KOPT-K1 (cell line): ENCODE measurements around the gene RPL3.

Source experiments
- H3K27ac ChIP-seq: fragments of 200-600 bp; sonication (generic); 2 replicates; pipeline ENCODE4 v1.5.1; 2016; ENCODE audit warnings: antibody characterized with exemption, mild to moderate bottlenecking, low read depth, low read length; ENCODE audit not compliant: poor library complexity, severe bottlenecking
- H3K36me3 ChIP-seq: fragments of 200-600 bp; sonication (generic); 2 replicates; pipeline ENCODE4 v1.5.1; 2017; ENCODE audit warnings: antibody characterized with exemption, mild to moderate bottlenecking, low read length, moderate library complexity; ENCODE audit not compliant: insufficient read depth
- H3K9me3 ChIP-seq: fragments of 200-600 bp; sonication (generic); 2 replicates; pipeline ENCODE4 v1.5.1; 2017; ENCODE audit warnings: antibody characterized with exemption, low read length, mild to moderate bottlenecking; ENCODE audit not compliant: insufficient read depth, poor library complexity, severe bottlenecking

RPL3 gene

GRCh38 chr22:39289975-39290720, 29.3 kb downstream of the RPL3 start:
- H3K36me3 ChIP-seq, result no peaks in the 10 kb centered on the region
- H3K9me3 ChIP-seq, result no peaks in the 10 kb centered on the region
- H3K27ac ChIP-seq, result no peak overlapping the region

- Histone ChIP-seq H3K9me3 (no peaks in the 10 kb centered on the region), H3K36me3 (no peaks in the 10 kb centered on the region), H3K27ac (no peak overlapping the region)
Observed at GRCh38 chr22:39289533-39289932, 29.9 kb downstream of the RPL3 start.

- no peak overlapping the region for H3K27ac ChIP-seq
- no peaks in the 10 kb centered on the region for H3K36me3 ChIP-seq
- no peaks in the 10 kb centered on the region for H3K9me3 ChIP-seq
Observed at GRCh38 chr22:39288135-39288898, 31.1 kb downstream of the RPL3 start.

- Histone ChIP-seq H3K36me3 (no peaks in the 10 kb centered on the region), H3K9me3 (no peaks in the 10 kb centered on the region), H3K27ac (no peak overlapping the region)
Observed at GRCh38 chr22:39287076-39287725, 32.2 kb downstream of the RPL3 start.

- Histone ChIP-seq H3K36me3 (no peaks in the 10 kb centered on the region), H3K27ac (no peak overlapping the region), H3K9me3 (no peaks in the 10 kb centered on the region)
Observed at GRCh38 chr22:39284983-39285382, 34.4 kb downstream of the RPL3 start.

GRCh38 chr22:39284142-39284980, 35.1 kb downstream of the RPL3 start:
- Histone ChIP-seq H3K36me3 (no peaks in the 10 kb centered on the region), H3K27ac (no peak overlapping the region), H3K9me3 (no peaks in the 10 kb centered on the region)

GRCh38 chr22:39283322-39284141, 35.9 kb downstream of the RPL3 start:
- H3K27ac ChIP-seq, result no peak overlapping the region
- H3K9me3 ChIP-seq, result no peaks in the 10 kb centered on the region
- no peaks in the 10 kb centered on the region for H3K36me3 ChIP-seq

GRCh38 chr22:39282645-39283321, 36.6 kb downstream of the RPL3 start:
- no peaks in the 10 kb centered on the region for H3K36me3 ChIP-seq
- no peaks in the 10 kb centered on the region for H3K9me3 ChIP-seq
- no peak overlapping the region for H3K27ac ChIP-seq

- Histone ChIP-seq H3K36me3 (no peaks in the 10 kb centered on the region), H3K9me3 (peaks cover 8% of the 10 kb centered on the region), H3K27ac (no peak overlapping the region)
Observed at GRCh38 chr22:39281126-39281525, 38.3 kb downstream of the RPL3 start.

- H3K27ac ChIP-seq, result no peak overlapping the region
- H3K9me3 ChIP-seq, result peaks cover 8% of the 10 kb centered on the region
- no peaks in the 10 kb centered on the region for H3K36me3 ChIP-seq
Observed at GRCh38 chr22:39280250-39280649, 39.2 kb downstream of the RPL3 start.

- H3K9me3 ChIP-seq, result peaks cover 8% of the 10 kb centered on the region
- no peak overlapping the region for H3K27ac ChIP-seq
- H3K36me3 ChIP-seq, result no peaks in the 10 kb centered on the region
Observed at GRCh38 chr22:39279170-39279850, 40.1 kb downstream of the RPL3 start.

- H3K9me3 ChIP-seq, result peaks cover 8% of the 10 kb centered on the region
- H3K36me3 ChIP-seq, result no peaks in the 10 kb centered on the region
- no peak overlapping the region for H3K27ac ChIP-seq
Observed at GRCh38 chr22:39278040-39278439, 41.4 kb downstream of the RPL3 start.

- Histone ChIP-seq H3K27ac (no peak overlapping the region), H3K9me3 (peaks cover 8% of the 10 kb centered on the region), H3K36me3 (no peaks in the 10 kb centered on the region)
Observed at GRCh38 chr22:39277142-39277607, 42.2 kb downstream of the RPL3 start.
